Measurements from ENCODE around the gene PCLO.
"Not testable (repeated sequence)": the region's sequence is repeated elsewhere in the genome, so short reads cannot be mapped to it uniquely, and the experiment has no call there.

The PCLO gene

GRCh38 chr7:82959528-82959927 is 203.2 kb downstream of the PCLO start:
- no peak for DNase-seq

- no peak for DNase-seq
These were observed 205.2 kb downstream of the PCLO start for GRCh38 chr7:82957521-82957920.

- no peak for DNase-seq
These were observed 209.2 kb downstream of the PCLO start for GRCh38 chr7:82953324-82954027.

GRCh38 chr7:82950436-82950835 is 212.2 kb downstream of the PCLO start:
- DNase-seq, result no peak

GRCh38 chr7:82945480-82945879 is 217.2 kb downstream of the PCLO start:
- no peak for DNase-seq

GRCh38 chr7:82945056-82945455 is 217.6 kb downstream of the PCLO start:
- no peak for DNase-seq

GRCh38 chr7:82932516-82932915 is 230.2 kb downstream of the PCLO start:
- DNase-seq, result no peak

GRCh38 chr7:82926477-82926876 is 236.2 kb downstream of the PCLO start:
- DNase-seq, result no peak

GRCh38 chr7:82925331-82925730 is 237.4 kb downstream of the PCLO start:
- no peak for DNase-seq

GRCh38 chr7:82906502-82906901 is 256.2 kb downstream of the PCLO start:
- no peak for DNase-seq

GRCh38 chr7:82904871-82905270 is 257.8 kb downstream of the PCLO start:
- no peak for DNase-seq

- not testable (repeated sequence) for DNase-seq
These were observed 261.6 kb downstream of the PCLO start for GRCh38 chr7:82901098-82901497.

GRCh38 chr7:82897500-82897899 is 265.2 kb downstream of the PCLO start:
- DNase-seq, result no peak

GRCh38 chr7:82894341-82894740 is 268.3 kb downstream of the PCLO start:
- not testable (repeated sequence) for DNase-seq

- no peak for DNase-seq
These were observed 276.4 kb downstream of the PCLO start for GRCh38 chr7:82886324-82886723.

GRCh38 chr7:82865856-82866255 is 296.8 kb downstream of the PCLO start:
- DNase-seq, result no peak

- DNase-seq, result no peak
These were observed 303.4 kb downstream of the PCLO start for GRCh38 chr7:82859106-82859850.

GRCh38 chr7:82851121-82851520 is 311.6 kb downstream of the PCLO start:
- no peak for DNase-seq

- no peak for DNase-seq
These were observed 320.9 kb downstream of the PCLO start for GRCh38 chr7:82841828-82842227.

GRCh38 chr7:82840061-82840460 is 322.6 kb downstream of the PCLO start:
- no peak for DNase-seq

GRCh38 chr7:82839555-82839954 is 323.1 kb downstream of the PCLO start:
- DNase-seq, result no peak

- DNase-seq, result no peak
These were observed 323.6 kb downstream of the PCLO start for GRCh38 chr7:82839063-82839462.

GRCh38 chr7:82838314-82838713 is 324.4 kb downstream of the PCLO start:
- no peak for DNase-seq

GRCh38 chr7:82823073-82823472 is 339.6 kb downstream of the PCLO start:
- DNase-seq, result no peak

GRCh38 chr7:82821037-82821436 is 341.6 kb downstream of the PCLO start:
- DNase-seq, result no peak
